Measurements from ENCODE around the gene DYRK2. TPM values are rescaled to one million over a fixed set of nuclear protein-coding genes. Genes with fewer than 3 reads are reported as not detected.
"Not testable (repeated sequence)": the region's sequence is repeated elsewhere in the genome, so short reads cannot be mapped to it uniquely, and the experiment has no call there.

The DYRK2 gene
- total and polyA plus RNA-seq, 3 donors from 2014 or later = 14.6 to 18.4 (median 17.4) TPM

DNA sequence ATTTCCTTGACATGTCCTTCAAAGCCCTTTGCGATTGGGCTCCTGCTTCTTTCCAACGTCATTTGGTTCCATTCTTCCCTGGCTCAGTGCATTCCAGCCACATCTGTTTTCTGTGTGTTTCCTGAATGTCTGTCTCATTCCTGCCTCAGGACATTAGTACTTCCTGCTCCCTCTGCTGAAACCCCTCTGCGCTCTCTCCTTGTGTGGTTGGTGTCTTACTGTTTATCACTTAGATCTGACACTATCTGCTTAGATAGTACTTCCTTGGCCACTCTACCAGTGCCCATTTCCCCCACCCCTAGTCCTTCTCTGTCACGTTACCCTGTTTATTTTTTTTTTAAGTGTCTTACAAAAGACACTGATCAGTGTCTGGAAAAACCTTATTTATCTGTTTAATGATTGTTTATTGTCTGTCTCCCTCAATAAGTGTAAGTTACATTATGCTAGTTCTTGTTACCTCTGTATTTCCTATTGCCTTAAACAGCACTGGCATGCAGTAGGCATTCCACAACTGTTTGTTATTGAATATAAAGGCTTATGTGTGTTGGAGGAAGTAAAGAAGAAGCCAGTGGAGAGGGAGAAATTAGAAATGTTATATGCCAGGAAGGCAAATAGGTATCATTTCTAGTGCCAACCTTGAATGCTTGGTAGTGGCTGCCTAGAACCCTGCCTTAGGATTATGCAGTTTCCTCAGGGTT is 21.5 kb downstream of the DYRK2 start:
- TF ChIP-seq POLR2A (IDR thresholded peaks at IDR 0.05) = no peak
- intact Hi-C loops (cut with DNase I; ENCODE audit: low total_unique reads) = no loop called here
- Histone ChIP-seq H3K4me3 (no peak overlapping the region), H3K27me3 (no peaks in the 10 kb centered on the region), H3K36me3 (ENCODE audit: low read depth, missing control alignments) (no peaks in the 10 kb centered on the region), H3K27ac (no peak overlapping the region), H3K9me3 (no peaks in the 10 kb centered on the region), H3K4me1 (peaks cover 28% of the 10 kb centered on the region)
- WGBS, 2 donors = 92% methylated on average over 4 of the region's 4 CpGs
- no peak for DNase-seq

DNA sequence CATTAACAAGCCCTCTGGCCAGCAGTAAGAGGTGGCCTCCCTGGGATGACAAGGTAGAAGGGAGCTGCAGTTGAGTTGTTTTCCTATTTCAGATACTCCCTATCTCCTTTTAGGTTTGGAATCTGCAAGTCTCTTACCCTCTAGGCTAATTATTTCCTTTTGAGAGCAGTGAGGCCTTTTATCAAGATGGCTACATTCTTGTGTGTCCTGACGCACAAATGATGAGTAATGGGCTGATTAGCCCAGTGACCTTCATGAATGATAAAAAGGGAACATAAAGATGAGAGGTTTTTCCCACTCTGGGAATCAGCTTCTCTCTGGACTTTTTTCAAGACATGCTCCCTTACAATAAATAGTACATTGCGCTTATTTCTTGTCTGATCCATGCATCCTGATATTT is 22.9 kb downstream of the DYRK2 start:
- intact Hi-C loops (cut with DNase I; ENCODE audit: low total_unique reads) = no loop called here
- WGBS, 2 donors = 45 to 62% methylated on average over 2 of the region's 2 CpGs

DNA sequence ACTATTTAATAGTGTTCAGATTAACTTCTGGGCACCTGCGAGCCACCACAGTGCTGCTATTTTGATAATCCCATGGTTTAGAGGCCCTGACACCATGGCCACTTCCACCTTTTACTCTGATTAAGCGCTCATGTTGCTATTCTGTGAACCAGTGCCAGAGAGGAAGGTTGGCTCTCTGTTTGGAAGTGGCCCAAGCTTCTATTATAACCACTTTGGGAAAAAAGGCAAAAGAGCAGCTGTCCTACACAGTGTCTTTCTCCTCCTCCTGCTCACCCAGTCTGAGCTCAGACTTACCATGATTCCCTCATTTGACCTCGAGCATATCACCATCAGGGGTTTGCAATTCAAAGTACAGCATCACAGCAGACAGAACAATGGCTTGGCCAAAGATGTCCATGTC is 23.3 kb downstream of the DYRK2 start:
- H3K27ac ChIP-seq = no peak overlapping the region
- intact Hi-C loops (cut with DNase I; ENCODE audit: low total_unique reads) = no loop called here
- 71 to 78% methylated on average over 3 of the region's 3 CpGs for WGBS, 2 donors

More for the DNA sequence above, 22.9 kb downstream of the DYRK2 start:
- TF ChIP-seq, protein P1, sequence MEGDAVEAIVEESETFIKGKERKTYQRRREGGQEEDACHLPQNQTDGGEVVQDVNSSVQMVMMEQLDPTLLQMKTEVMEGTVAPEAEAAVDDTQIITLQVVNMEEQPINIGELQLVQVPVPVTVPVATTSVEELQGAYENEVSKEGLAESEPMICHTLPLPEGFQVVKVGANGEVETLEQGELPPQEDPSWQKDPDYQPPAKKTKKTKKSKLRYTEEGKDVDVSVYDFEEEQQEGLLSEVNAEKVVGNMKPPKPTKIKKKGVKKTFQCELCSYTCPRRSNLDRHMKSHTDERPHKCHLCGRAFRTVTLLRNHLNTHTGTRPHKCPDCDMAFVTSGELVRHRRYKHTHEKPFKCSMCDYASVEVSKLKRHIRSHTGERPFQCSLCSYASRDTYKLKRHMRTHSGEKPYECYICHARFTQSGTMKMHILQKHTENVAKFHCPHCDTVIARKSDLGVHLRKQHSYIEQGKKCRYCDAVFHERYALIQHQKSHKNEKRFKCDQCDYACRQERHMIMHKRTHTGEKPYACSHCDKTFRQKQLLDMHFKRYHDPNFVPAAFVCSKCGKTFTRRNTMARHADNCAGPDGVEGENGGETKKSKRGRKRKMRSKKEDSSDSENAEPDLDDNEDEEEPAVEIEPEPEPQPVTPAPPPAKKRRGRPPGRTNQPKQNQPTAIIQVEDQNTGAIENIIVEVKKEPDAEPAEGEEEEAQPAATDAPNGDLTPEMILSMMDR (IDR thresholded peaks at IDR 0.05) = no peak
- DNase-seq = no peak
- peaks cover 19% of the 10 kb centered on the region for H3K4me1 ChIP-seq
- H3K36me3 ChIP-seq (ENCODE audit: low read depth, missing control alignments) = no peaks in the 10 kb centered on the region
- H3K27ac ChIP-seq = no peak overlapping the region
- no peaks in the 10 kb centered on the region for H3K9me3 ChIP-seq
- no peak overlapping the region for H3K4me3 ChIP-seq
- H3K27me3 ChIP-seq = no peaks in the 10 kb centered on the region

DNA sequence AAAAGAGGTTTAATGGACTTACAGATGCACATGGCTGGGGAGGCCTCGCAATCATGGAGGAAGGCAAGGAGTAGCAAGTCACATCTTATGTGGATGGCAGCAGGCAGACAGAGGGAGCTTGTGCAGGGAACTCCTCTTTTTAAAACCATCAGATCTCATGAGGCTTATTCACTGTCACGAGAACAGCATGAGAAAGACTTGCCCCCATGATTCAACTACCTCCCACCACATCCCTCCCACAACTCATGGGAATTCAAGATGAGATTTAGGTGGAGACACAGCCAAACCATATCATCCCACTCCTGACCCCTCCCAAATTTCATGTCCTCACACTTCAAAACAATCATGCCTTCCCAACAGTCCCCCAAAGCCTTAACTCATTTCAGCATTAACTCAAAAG is 24.0 kb downstream of the DYRK2 start:
- H3K27ac ChIP-seq; H3K27me3 ChIP-seq; DNase-seq; H3K9me3 ChIP-seq; H3K36me3 ChIP-seq (ENCODE audit: low read depth, missing control alignments); H3K4me3 ChIP-seq; H3K4me1 ChIP-seq; intact Hi-C loops (cut with DNase I; ENCODE audit: low total_unique reads): not testable (repeated sequence)
- WGBS, 2 donors = 92 to 95% methylated on average over 2 of the region's 2 CpGs

More for the DNA sequence above, 23.3 kb downstream of the DYRK2 start:
- DNase-seq = no peak
- TF ChIP-seq, protein P1 (IDR thresholded peaks at IDR 0.05) = no peak
- TF ChIP-seq POLR2A (IDR thresholded peaks at IDR 0.05) = no peak
- Histone ChIP-seq H3K4me3 (no peak overlapping the region), H3K9me3 (no peaks in the 10 kb centered on the region), H3K27me3 (no peaks in the 10 kb centered on the region), H3K36me3 (ENCODE audit: low read depth, missing control alignments) (no peaks in the 10 kb centered on the region), H3K4me1 (peaks cover 14% of the 10 kb centered on the region)

DNA sequence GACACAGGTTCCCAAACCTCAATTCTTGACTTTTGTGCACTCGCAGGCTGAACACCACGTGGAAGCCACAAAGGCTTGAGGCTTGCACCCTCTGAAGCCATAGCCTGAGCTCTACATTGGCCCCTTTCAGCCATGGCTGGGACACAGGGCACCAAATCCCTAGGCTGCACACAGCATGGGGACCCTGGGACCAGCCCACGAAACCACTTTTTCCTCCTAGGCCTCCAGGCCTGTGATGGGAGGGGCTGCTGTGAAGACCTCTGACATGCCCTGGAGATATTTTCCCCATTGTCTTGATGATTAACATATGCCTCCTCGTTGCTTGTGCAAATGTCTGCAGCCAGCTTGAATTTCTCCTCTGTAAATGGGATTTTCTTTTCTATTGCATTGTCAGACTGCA is 25.0 kb downstream of the DYRK2 start:
- intact Hi-C loops (cut with DNase I; ENCODE audit: low total_unique reads); H3K27me3 ChIP-seq; H3K9me3 ChIP-seq; DNase-seq; H3K27ac ChIP-seq; H3K4me1 ChIP-seq; H3K4me3 ChIP-seq; H3K36me3 ChIP-seq (ENCODE audit: low read depth, missing control alignments): not testable (repeated sequence)
- 89 to 90% methylated on average over 4 of the region's 4 CpGs for WGBS, 2 donors

DNA sequence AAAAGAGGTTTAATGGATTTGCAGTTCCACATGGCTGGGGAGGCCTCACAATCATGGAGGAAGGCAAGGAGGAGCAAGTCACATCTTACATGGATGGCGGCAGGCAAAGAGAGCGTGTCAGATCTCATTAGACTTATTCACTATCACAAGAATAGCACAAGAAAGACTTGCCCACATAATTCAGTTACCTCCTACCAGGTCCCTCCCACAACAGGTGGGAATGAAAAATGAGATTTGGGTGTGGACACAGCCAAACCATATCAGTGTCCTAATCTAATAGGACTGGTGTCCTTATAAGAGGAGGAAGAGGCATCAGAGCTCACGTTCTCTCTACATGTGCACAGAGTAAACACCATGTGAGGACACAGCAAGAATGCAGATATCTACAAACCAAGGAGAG is 25.9 kb downstream of the DYRK2 start:
- no peaks in the 10 kb centered on the region for H3K36me3 ChIP-seq (ENCODE audit: low read depth, missing control alignments)
- intact Hi-C loops (cut with DNase I; ENCODE audit: low total_unique reads) = no loop called here
- H3K4me1 ChIP-seq = peaks cover 3% of the 10 kb centered on the region
- no peaks in the 10 kb centered on the region for H3K27me3 ChIP-seq
- 98 to 100% methylated on average over 3 of the region's 3 CpGs for WGBS, 2 donors
- H3K9me3 ChIP-seq = no peaks in the 10 kb centered on the region
- H3K4me3 ChIP-seq = no peak overlapping the region
- TF ChIP-seq, protein P1 (IDR thresholded peaks at IDR 0.05) = no peak
- no peak for TF ChIP-seq POLR2A (IDR thresholded peaks at IDR 0.05)
- no peak overlapping the region for H3K27ac ChIP-seq
- DNase-seq = no peak
